ENCODE data around the gene OBSCN.
"Not testable (repeated sequence)": the region's sequence is repeated elsewhere in the genome, so short reads cannot be mapped to it uniquely, and the experiment has no call there.

OBSCN gene

GRCh38 chr1:228264090-228264829 is 56.4 kb downstream of the OBSCN start:
- no peak for DNase-seq

GRCh38 chr1:228265167-228265566 is 57.3 kb downstream of the OBSCN start:
- no peak for DNase-seq

- DNase-seq: no peak
Observed at GRCh38 chr1:228267962-228268880, 60.4 kb downstream of the OBSCN start.

GRCh38 chr1:228268881-228269265 is 61.0 kb downstream of the OBSCN start:
- no peak for DNase-seq

GRCh38 chr1:228269431-228269830 is 61.6 kb downstream of the OBSCN start:
- DNase-seq: not testable (repeated sequence)

GRCh38 chr1:228270032-228270431 is 62.2 kb downstream of the OBSCN start:
- no peak for DNase-seq

GRCh38 chr1:228271701-228272251 is 63.9 kb downstream of the OBSCN start:
- no peak for DNase-seq

- DNase-seq: no peak
Observed at GRCh38 chr1:228272331-228272791, 64.5 kb downstream of the OBSCN start.

- no peak for DNase-seq
Observed at GRCh38 chr1:228272831-228273571, 65.2 kb downstream of the OBSCN start.

- no peak for DNase-seq
Observed at GRCh38 chr1:228273720-228274451, 66.0 kb downstream of the OBSCN start.

GRCh38 chr1:228274452-228275178 is 66.8 kb downstream of the OBSCN start:
- DNase-seq: no peak

- DNase-seq: no peak
Observed at GRCh38 chr1:228275179-228275429, 67.3 kb downstream of the OBSCN start.

GRCh38 chr1:228275430-228276173 is 67.8 kb downstream of the OBSCN start:
- DNase-seq: peak; percentile 97

GRCh38 chr1:228276174-228276831 is 68.5 kb downstream of the OBSCN start:
- no peak for DNase-seq

GRCh38 chr1:228276901-228277490 is 69.2 kb downstream of the OBSCN start:
- DNase-seq: no peak

GRCh38 chr1:228277491-228278431 is 69.9 kb downstream of the OBSCN start:
- no peak for DNase-seq

GRCh38 chr1:228278432-228278941 is 70.6 kb downstream of the OBSCN start:
- DNase-seq: no peak

- DNase-seq: no peak
Observed at GRCh38 chr1:228279011-228279721, 71.3 kb downstream of the OBSCN start.

Measured in CD4-positive, alpha-beta T cell treated with Interleukin-17A for 4 hours (primary cell).